ENCODE results near the gene TCOF1. TPM values are rescaled to one million over a fixed set of nuclear protein-coding genes. Genes with fewer than 3 reads are reported as not detected.

TCOF1 gene
- total and polyA plus RNA-seq, 2 experiments from 2014 or later: 86.8 to 165 TPM

DNA sequence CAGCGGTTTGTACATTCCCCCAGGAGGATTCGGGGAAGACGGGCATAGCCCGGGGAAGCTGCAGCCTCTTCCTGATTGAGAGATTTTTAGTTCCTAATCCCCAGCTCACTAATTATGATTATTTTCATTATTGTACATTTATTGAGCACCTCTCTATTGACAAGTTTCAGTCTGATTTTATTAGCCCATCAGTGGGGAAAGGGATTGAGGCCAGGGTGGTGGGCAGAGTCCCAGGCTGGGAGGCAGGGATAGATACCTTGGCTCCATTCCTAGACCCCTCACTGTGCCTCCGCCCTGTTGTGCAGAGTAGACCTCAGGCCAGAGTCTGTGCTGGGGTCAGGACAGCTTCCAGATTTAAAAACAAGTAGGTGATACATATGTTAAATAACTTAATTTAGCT, 27.2 kb downstream of the TCOF1 start:
- Histone ChIP-seq H3K27me3 (ENCODE audit: insufficient read depth) (no peaks in the 10 kb centered on the region), H3K4me2 (no peak overlapping the region), H3K79me2 (replicated peaks; ENCODE audit: insufficient read depth) (no peaks in the 10 kb centered on the region), H3K9me2 (ENCODE audit: insufficient read depth) (no peaks in the 10 kb centered on the region), H2AFZ (no peak overlapping the region), H3F3A (replicated peaks; ENCODE audit: low read depth) (0 out of 2 replicates have a peak, but pooled peaks cover 3% of the 10 kb centered on the region), H3K4me3 (no peak overlapping the region), H3K36me3 (ENCODE audit: insufficient read depth) (peaks cover 64% of the 10 kb centered on the region), H3K27ac (ENCODE audit: low read depth) (no peak overlapping the region), H4K20me1 (replicated peaks; ENCODE audit: insufficient read depth) (peaks cover 18% of the 10 kb centered on the region), H3K4me1 (ENCODE audit: insufficient read depth) (no peaks in the 10 kb centered on the region)
- no peaks in the 10 kb centered on the region for H3K9me3 Mint-ChIP-seq
- DNase-seq (ENCODE audit: low spot score) (no peak), ATAC-seq (no peak)
- no peak overlapping the region for H3K27ac Mint-ChIP-seq
- no peak overlapping the region for H3K4me3 Mint-ChIP-seq
- H3K4me1 Mint-ChIP-seq: no peaks in the 10 kb centered on the region
- TF ChIP-seq JUNB (IDR thresholded peaks at IDR 0.05; ENCODE audit: unreplicated experiment) (no peak), EZH2 (IDR thresholded peaks at IDR 0.05; ENCODE audit: low read depth, unreplicated experiment) (no peak), ZNF114 (CRISPR knock-in tag; IDR thresholded peaks at IDR 0.05) (no peak), NANOG (IDR thresholded peaks at IDR 0.05; ENCODE audit: borderline replicate concordance) (no peak), STAT1 (IDR thresholded peaks at IDR 0.05; ENCODE audit: unreplicated experiment) (no peak), ZNF331 (CRISPR knock-in tag; IDR thresholded peaks at IDR 0.05; ENCODE audit: low read depth) (no peak), CREB1 (CRISPR knock-in tag; IDR thresholded peaks at IDR 0.05; ENCODE audit: low read depth) (no peak), POLR2AphosphoS5 (IDR thresholded peaks at IDR 0.05; ENCODE audit: low read depth) (no peak)
- TF ChIP-seq, protein P1, sequence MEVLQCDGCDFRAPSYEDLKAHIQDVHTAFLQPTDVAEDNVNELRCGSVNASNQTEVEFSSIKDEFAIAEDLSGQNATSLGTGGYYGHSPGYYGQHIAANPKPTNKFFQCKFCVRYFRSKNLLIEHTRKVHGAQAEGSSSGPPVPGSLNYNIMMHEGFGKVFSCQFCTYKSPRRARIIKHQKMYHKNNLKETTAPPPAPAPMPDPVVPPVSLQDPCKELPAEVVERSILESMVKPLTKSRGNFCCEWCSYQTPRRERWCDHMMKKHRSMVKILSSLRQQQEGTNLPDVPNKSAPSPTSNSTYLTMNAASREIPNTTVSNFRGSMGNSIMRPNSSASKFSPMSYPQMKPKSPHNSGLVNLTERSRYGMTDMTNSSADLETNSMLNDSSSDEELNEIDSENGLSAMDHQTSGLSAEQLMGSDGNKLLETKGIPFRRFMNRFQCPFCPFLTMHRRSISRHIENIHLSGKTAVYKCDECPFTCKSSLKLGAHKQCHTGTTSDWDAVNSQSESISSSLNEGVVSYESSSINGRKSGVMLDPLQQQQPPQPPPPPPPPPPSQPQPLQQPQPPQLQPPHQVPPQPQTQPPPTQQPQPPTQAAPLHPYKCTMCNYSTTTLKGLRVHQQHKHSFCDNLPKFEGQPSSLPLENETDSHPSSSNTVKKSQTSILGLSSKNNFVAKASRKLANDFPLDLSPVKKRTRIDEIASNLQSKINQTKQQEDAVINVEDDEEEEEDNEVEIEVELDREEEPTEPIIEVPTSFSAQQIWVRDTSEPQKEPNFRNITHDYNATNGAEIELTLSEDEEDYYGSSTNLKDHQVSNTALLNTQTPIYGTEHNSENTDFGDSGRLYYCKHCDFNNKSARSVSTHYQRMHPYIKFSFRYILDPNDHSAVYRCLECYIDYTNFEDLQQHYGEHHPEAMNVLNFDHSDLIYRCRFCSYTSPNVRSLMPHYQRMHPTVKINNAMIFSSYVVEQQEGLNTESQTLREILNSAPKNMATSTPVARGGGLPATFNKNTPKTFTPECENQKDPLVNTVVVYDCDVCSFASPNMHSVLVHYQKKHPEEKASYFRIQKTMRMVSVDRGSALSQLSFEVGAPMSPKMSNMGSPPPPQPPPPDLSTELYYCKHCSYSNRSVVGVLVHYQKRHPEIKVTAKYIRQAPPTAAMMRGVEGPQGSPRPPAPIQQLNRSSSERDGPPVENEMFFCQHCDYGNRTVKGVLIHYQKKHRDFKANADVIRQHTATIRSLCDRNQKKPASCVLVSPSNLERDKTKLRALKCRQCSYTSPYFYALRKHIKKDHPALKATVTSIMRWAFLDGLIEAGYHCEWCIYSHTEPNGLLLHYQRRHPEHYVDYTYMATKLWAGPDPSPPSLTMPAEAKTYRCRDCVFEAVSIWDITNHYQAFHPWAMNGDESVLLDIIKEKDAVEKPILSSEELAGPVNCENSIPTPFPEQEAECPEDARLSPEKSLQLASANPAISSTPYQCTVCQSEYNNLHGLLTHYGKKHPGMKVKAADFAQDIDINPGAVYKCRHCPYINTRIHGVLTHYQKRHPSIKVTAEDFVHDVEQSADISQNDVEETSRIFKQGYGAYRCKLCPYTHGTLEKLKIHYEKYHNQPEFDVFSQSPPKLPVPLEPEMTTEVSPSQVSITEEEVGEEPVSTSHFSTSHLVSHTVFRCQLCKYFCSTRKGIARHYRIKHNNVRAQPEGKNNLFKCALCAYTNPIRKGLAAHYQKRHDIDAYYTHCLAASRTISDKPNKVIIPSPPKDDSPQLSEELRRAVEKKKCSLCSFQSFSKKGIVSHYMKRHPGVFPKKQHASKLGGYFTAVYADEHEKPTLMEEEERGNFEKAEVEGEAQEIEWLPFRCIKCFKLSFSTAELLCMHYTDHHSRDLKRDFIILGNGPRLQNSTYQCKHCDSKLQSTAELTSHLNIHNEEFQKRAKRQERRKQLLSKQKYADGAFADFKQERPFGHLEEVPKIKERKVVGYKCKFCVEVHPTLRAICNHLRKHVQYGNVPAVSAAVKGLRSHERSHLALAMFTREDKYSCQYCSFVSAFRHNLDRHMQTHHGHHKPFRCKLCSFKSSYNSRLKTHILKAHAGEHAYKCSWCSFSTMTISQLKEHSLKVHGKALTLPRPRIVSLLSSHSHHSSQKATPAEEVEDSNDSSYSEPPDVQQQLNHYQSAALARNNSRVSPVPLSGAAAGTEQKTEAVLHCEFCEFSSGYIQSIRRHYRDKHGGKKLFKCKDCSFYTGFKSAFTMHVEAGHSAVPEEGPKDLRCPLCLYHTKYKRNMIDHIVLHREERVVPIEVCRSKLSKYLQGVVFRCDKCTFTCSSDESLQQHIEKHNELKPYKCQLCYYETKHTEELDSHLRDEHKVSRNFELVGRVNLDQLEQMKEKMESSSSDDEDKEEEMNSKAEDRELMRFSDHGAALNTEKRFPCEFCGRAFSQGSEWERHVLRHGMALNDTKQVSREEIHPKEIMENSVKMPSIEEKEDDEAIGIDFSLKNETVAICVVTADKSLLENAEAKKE (CRISPR knock-in tag; IDR thresholded peaks at IDR 0.05): no peak
- TF ChIP-seq, protein P2, sequence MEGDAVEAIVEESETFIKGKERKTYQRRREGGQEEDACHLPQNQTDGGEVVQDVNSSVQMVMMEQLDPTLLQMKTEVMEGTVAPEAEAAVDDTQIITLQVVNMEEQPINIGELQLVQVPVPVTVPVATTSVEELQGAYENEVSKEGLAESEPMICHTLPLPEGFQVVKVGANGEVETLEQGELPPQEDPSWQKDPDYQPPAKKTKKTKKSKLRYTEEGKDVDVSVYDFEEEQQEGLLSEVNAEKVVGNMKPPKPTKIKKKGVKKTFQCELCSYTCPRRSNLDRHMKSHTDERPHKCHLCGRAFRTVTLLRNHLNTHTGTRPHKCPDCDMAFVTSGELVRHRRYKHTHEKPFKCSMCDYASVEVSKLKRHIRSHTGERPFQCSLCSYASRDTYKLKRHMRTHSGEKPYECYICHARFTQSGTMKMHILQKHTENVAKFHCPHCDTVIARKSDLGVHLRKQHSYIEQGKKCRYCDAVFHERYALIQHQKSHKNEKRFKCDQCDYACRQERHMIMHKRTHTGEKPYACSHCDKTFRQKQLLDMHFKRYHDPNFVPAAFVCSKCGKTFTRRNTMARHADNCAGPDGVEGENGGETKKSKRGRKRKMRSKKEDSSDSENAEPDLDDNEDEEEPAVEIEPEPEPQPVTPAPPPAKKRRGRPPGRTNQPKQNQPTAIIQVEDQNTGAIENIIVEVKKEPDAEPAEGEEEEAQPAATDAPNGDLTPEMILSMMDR (conservative IDR thresholded peaks at IDR 0.05; ENCODE audit: low read depth in 2 of 2): no peak
- TF ChIP-seq, protein P3, sequence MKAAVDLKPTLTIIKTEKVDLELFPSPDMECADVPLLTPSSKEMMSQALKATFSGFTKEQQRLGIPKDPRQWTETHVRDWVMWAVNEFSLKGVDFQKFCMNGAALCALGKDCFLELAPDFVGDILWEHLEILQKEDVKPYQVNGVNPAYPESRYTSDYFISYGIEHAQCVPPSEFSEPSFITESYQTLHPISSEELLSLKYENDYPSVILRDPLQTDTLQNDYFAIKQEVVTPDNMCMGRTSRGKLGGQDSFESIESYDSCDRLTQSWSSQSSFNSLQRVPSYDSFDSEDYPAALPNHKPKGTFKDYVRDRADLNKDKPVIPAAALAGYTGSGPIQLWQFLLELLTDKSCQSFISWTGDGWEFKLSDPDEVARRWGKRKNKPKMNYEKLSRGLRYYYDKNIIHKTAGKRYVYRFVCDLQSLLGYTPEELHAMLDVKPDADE (IDR thresholded peaks at IDR 0.05): no peak
- TF ChIP-seq, protein P4, sequence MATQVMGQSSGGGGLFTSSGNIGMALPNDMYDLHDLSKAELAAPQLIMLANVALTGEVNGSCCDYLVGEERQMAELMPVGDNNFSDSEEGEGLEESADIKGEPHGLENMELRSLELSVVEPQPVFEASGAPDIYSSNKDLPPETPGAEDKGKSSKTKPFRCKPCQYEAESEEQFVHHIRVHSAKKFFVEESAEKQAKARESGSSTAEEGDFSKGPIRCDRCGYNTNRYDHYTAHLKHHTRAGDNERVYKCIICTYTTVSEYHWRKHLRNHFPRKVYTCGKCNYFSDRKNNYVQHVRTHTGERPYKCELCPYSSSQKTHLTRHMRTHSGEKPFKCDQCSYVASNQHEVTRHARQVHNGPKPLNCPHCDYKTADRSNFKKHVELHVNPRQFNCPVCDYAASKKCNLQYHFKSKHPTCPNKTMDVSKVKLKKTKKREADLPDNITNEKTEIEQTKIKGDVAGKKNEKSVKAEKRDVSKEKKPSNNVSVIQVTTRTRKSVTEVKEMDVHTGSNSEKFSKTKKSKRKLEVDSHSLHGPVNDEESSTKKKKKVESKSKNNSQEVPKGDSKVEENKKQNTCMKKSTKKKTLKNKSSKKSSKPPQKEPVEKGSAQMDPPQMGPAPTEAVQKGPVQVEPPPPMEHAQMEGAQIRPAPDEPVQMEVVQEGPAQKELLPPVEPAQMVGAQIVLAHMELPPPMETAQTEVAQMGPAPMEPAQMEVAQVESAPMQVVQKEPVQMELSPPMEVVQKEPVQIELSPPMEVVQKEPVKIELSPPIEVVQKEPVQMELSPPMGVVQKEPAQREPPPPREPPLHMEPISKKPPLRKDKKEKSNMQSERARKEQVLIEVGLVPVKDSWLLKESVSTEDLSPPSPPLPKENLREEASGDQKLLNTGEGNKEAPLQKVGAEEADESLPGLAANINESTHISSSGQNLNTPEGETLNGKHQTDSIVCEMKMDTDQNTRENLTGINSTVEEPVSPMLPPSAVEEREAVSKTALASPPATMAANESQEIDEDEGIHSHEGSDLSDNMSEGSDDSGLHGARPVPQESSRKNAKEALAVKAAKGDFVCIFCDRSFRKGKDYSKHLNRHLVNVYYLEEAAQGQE (IDR thresholded peaks at IDR 0.05; ENCODE audit: unreplicated experiment): no peak
- peaks cover 10% of the 10 kb centered on the region for H3K27me3 Mint-ChIP-seq (ENCODE audit: insufficient read depth, low read depth, poor library complexity)
- peaks cover 94% of the 10 kb centered on the region for H3K36me3 Mint-ChIP-seq (ENCODE audit: low read depth)

Data from GM23338 (cell line).